ENCODE measurements around the gene LCE6A. TPM values are rescaled to one million over a fixed set of nuclear protein-coding genes. Genes with fewer than 3 reads are reported as not detected.

The LCE6A gene
- total RNA-seq, 4 donors from 2014 or later, result not detected

DNA sequence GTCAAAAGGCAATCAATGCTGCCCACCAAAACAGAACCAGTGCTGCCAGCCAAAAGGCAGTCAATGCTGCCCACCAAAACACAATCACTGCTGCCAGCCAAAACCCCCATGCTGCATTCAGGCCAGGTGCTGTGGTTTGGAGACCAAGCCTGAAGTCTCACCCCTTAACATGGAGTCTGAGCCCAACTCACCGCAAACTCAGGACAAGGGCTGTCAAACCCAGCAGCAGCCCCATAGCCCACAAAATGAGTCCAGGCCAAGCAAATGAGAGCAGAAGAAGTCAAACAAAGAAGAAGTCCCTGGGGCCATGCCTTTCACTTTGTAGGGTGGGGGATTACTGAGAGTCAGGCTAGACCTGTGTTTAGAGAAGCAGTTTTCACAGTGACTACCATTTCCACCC, 41.9 kb downstream of the LCE6A start:
- intact Hi-C loops (cut with DNase I; ENCODE audit: low total_unique reads), result no loop called here
- Histone ChIP-seq H3K4me3 (no peak overlapping the region), H3K27me3 (no peaks in the 10 kb centered on the region), H3K4me1 (no peaks in the 10 kb centered on the region), H3K36me3 (no peaks in the 10 kb centered on the region), H3K9me3 (no peaks in the 10 kb centered on the region), H3K27ac (no peak overlapping the region)
- WGBS, 2 donors (ENCODE audit: low coverage in 1 of 2), result 89 to 100% methylated on average over 1 of the region's 1 CpG
- TF ChIP-seq POLR2A (IDR thresholded peaks at IDR 0.05), result no peak
- in situ Hi-C loops (cut with MboI; ENCODE audit: low pct_ligation_motif_present in 1 of 4, low pct_unique_long_range_greater_than_20kb in 1 of 4, low sequenced_read_pairs in 3 of 4), result no loop called here
- DNase-seq, result no peak

- Histone ChIP-seq H3K27me3 (no peaks in the 10 kb centered on the region), H3K4me1 (no peaks in the 10 kb centered on the region), H3K9me3 (no peaks in the 10 kb centered on the region), H3K36me3 (no peaks in the 10 kb centered on the region), H3K27ac (no peak overlapping the region), H3K4me3 (no peak overlapping the region)
- 50 to 67% methylated on average over 3 to 4 of the region's 4 CpGs for WGBS, 2 donors (ENCODE audit: low coverage in 1 of 2)
- TF ChIP-seq EP300 (IDR thresholded peaks at IDR 0.05; ENCODE audit: low read depth) (no peak), POLR2A (IDR thresholded peaks at IDR 0.05) (no peak), POLR2AphosphoS5 (IDR thresholded peaks at IDR 0.05) (no peak)
- TF ChIP-seq, protein P1, sequence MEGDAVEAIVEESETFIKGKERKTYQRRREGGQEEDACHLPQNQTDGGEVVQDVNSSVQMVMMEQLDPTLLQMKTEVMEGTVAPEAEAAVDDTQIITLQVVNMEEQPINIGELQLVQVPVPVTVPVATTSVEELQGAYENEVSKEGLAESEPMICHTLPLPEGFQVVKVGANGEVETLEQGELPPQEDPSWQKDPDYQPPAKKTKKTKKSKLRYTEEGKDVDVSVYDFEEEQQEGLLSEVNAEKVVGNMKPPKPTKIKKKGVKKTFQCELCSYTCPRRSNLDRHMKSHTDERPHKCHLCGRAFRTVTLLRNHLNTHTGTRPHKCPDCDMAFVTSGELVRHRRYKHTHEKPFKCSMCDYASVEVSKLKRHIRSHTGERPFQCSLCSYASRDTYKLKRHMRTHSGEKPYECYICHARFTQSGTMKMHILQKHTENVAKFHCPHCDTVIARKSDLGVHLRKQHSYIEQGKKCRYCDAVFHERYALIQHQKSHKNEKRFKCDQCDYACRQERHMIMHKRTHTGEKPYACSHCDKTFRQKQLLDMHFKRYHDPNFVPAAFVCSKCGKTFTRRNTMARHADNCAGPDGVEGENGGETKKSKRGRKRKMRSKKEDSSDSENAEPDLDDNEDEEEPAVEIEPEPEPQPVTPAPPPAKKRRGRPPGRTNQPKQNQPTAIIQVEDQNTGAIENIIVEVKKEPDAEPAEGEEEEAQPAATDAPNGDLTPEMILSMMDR (IDR thresholded peaks at IDR 0.05), result no peak
- DNase-seq, result no peak
- in situ Hi-C loops (cut with MboI; ENCODE audit: low pct_ligation_motif_present in 1 of 4, low pct_unique_long_range_greater_than_20kb in 1 of 4, low sequenced_read_pairs in 3 of 4) (no loop called here), intact Hi-C loops (cut with DNase I; ENCODE audit: low total_unique reads) (no loop called here)
Observed at GRCh38 chr1:152884966-152885624, 42.4 kb downstream of the LCE6A start.

- no peak for DNase-seq
- intact Hi-C loops (cut with DNase I; ENCODE audit: low total_unique reads) (no loop called here), in situ Hi-C loops (cut with MboI; ENCODE audit: low pct_ligation_motif_present in 1 of 4, low pct_unique_long_range_greater_than_20kb in 1 of 4, low sequenced_read_pairs in 3 of 4) (no loop called here)
- H3K9me3 ChIP-seq, result no peaks in the 10 kb centered on the region
- no peaks in the 10 kb centered on the region for H3K36me3 ChIP-seq
- WGBS, 2 donors (ENCODE audit: low coverage in 1 of 2), result 40 to 44% methylated on average over 3 of the region's 3 CpGs
- H3K27ac ChIP-seq, result no peak overlapping the region
- no peaks in the 10 kb centered on the region for H3K27me3 ChIP-seq
- TF ChIP-seq POLR2A (IDR thresholded peaks at IDR 0.05) (no peak), POLR2AphosphoS5 (IDR thresholded peaks at IDR 0.05) (no peak), EP300 (IDR thresholded peaks at IDR 0.05; ENCODE audit: low read depth) (no peak)
- TF ChIP-seq, protein P1 (IDR thresholded peaks at IDR 0.05), result no peak
- H3K4me3 ChIP-seq, result no peak overlapping the region
- H3K4me1 ChIP-seq, result no peaks in the 10 kb centered on the region
Observed at GRCh38 chr1:152886085-152886484, 43.4 kb downstream of the LCE6A start.

DNA sequence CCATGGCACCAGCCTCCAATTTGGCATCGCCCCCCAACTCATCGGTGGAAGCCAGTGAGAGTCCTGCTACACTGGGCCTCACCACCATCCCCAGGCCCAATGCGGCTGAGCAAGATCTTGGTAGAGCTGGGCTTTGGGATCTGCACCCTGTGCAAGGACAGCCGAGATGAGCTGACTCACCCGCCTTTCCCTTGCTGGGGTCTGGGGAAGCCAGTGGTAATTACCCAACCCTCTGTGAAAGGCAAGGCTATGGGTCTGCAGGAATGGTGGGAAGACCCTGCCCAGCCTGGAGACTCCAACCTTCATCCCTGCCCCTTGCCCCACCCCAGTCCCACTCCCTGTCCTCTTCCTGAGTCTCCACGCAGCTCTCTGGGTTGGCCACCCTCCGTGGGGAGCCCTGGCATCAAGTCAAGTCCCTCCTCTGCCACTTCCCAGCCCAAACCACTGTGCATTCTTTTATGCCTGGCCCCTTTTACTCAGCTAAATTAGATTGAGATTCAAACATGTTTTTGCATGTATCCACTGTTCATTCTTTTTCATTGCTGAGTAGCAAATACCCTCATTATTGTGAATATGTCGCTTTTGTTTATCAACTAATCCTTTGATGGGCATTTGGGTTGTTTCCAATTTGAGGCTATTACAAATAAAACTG, 44.2 kb downstream of the LCE6A start:
- no peak for DNase-seq
- intact Hi-C loops (cut with DNase I; ENCODE audit: low total_unique reads), result no loop called here
- Histone ChIP-seq H3K27ac (no peak overlapping the region), H3K36me3 (no peaks in the 10 kb centered on the region), H3K9me3 (no peaks in the 10 kb centered on the region), H3K27me3 (no peaks in the 10 kb centered on the region), H3K4me1 (no peaks in the 10 kb centered on the region), H3K4me3 (no peak overlapping the region)
- TF ChIP-seq POLR2A (IDR thresholded peaks at IDR 0.05), result no peak
- no peak for TF ChIP-seq POLR2AphosphoS5 (IDR thresholded peaks at IDR 0.05)
- TF ChIP-seq, protein P1 (IDR thresholded peaks at IDR 0.05), result no peak
- TF ChIP-seq EP300 (IDR thresholded peaks at IDR 0.05; ENCODE audit: low read depth), result no peak
- 25 to 72% methylated on average over 2 to 8 of the region's 8 CpGs for WGBS, 2 donors (ENCODE audit: low coverage in 1 of 2)
- in situ Hi-C loops (cut with MboI; ENCODE audit: low pct_ligation_motif_present in 1 of 4, low pct_unique_long_range_greater_than_20kb in 1 of 4, low sequenced_read_pairs in 3 of 4), result no loop called here
